NCI-H1048 (cell line): Measurements from ENCODE around the gene TRIM44.
"Not testable (repeated sequence)": the region's sequence is repeated elsewhere in the genome, so short reads cannot be mapped to it uniquely, and the experiment has no call there.

ENCODE experiments used
- DNase-seq: peaks from one replicate; lab custom pipeline; 2025; lab: John Stamatoyannopoulos, UW

TRIM44 gene

DNA sequence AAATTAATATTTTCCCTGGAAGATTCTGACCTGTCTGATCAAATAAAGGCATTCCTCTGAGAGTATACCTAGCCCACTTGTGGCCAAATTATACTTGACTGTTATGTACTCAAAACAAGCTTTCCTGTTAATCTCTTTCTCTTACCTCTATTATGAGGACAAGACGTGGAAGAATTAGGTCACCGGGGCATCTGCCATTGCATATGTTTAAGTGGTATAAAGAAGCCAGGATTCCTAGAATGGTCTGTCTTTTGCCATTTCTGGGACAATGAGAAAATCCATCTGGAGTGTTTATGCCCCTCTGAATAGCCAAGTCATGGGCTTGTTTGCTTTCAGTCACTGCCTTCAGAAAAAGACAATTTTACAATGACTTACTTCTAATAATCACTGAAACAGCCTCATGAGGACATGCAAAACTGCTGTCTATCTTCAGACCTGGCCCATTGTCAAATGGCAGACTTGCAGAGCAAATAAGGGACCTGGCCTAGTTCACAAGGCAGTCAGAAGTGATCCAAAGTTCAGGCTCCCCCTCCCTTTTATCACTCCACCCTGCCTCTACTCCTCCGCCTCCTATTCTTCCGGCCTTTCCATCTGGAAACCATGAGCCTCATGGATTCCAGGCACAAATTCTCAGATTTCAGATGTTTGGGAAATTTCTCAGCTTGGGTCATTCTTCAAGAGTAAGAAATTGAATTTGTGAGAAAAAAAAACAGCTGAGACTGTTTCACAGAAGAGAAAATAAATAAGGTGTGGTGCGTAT lies 153.2 kb downstream of the TRIM44 start:
- DNase-seq = no peak

DNA sequence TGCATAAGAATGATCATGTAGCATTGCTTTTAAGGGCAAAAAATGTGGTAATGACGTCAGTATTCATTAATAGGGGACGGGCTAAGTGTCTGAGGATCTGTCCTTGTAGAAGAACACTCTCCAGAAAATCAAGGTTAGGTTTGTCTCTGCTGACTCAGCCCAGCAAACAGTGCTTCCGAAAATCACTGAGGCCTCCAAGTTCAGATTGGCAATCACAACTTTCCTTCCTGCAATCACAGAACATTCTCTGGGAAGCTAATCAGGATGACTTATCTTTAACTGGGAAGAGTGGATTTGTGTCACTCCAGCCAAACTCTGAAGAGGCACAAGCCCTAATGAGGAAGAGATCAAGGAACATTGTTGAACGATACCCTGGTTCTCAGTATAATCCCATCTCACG lies 158.0 kb downstream of the TRIM44 start:
- DNase-seq = no peak

DNA sequence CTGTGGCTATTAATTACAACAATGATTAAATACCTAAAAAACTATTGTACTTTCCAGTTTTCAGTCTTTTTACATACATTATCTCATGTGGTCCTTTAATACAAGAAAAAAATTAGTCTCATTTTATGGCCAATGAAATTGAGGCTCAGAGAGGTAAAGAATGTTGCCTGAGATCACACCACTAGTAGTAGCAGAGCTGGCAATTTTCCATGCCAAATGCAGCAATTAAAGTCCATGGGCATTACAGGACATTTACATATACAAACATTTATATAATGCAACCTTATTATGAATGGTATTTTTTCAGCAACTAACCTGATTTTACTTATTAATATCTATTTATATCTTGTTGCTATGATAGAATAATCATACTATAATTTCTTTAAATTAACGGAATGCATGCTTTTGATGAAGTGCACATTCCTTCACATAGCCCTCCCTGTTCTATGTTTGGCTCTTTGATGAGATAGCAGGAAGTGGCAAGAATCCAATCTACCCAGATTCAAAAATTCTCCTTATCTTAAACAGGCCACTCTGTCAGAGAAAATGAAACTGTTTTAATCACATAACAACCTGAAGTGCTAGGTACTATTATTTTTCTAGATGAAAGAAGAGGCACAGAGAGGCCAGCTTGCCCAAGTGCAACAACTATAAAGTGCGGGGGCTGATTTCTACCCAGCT lies 160.4 kb downstream of the TRIM44 start:
- DNase-seq = peak; percentile 70

DNA sequence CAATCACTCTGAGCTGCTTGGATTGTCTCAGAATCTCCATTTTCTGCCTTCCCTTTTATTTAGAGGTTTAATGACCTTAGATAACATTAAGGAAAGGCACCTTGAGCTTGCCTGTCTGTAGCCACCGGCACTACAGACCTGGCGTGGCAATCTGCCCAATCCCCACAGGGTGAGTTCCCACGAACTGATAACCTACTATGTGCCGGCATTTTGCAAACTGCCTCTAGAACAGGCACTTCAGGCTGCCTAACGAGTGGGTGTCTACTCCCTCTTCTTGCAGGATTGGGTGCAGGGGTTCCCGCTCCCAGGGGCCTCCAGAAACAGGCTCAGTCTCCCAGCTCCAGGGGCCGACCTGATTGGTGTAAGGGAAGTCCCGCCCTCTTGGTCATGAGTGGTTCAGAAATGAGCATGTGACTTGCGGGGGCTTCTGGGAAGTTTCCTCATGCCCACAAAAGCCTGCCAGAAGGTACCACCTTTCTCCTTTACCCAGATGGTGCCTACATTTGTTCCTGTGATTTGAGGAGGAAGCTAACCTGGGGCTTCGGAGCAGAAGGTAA lies 161.2 kb downstream of the TRIM44 start:
- DNase-seq = no peak

DNA sequence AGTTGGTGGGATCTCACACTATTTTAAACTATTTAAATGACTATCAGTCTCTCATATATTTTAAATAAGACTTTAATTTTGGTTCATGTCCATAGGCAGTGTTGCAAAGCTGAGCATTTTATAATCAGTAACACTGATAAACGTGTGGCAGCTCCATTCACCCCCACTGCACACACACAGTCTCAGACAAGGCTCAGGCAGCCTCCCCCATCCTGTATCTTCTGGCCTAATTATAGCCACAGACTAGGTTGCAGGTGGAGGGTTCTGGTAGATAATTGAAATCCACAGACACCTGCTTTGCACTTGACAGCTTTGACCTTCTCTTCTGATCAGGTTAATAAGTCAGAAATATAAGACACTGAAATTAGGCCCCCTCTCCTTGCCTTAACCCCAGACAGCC lies 162.8 kb downstream of the TRIM44 start:
- no peak for DNase-seq

DNA sequence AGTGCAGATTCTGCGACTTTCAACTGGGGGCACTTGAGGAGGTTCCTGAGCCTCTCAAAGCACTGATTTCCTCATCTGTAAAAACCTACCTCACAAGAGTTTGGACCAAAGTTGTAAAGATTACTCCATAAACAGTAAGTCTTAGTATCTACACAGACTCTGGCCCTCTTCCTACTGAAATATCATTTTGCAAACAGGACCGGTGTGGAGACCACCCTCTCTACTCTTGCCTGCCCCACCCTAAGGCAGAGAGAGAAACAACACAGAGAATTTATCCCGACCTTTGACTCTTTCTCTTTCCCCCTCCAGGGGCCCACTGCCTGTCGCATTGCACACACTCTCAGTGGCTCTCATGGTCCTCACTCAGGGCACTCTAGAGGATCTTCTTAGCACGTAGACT lies 163.4 kb downstream of the TRIM44 start:
- no peak for DNase-seq

DNA sequence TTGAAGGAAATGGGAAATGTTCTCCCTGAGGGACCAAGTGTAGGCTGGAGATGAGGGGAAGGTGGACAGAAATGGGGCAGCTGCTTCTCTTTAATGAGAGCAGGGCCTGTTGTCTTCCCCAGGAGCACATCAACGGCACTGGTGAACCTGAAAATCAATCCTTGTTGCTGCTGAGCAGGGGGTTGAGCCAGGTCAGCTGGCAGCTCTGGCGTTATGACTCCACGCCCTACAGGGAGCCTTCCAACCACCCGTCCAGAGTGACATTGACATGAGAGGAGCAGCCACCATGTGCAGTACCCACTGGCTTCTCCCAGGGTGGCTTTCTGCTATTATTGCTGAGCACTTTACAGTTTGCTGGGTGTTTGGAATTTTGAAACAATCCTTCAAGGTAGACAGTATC lies 164.4 kb downstream of the TRIM44 start:
- DNase-seq = no peak

DNA sequence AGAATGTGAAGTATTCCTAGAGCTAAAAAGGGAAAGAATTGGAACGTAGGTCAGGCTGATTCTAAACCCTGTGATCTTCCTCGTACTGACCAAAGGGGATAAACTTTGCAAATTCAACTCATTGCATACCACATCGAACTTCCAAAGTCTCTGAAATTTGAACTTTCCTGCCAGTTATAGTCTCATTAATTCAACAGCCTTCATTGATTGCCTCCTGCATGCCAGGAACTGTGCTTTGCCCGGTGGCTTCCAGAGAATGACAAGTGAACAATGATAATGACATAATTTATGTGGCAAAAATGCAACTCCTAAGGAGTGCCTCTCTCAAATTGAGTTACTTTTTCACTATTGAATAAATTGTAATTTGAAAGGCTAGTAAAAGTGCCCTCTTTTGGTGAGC lies 173.6 kb downstream of the TRIM44 start:
- DNase-seq = no peak

DNA sequence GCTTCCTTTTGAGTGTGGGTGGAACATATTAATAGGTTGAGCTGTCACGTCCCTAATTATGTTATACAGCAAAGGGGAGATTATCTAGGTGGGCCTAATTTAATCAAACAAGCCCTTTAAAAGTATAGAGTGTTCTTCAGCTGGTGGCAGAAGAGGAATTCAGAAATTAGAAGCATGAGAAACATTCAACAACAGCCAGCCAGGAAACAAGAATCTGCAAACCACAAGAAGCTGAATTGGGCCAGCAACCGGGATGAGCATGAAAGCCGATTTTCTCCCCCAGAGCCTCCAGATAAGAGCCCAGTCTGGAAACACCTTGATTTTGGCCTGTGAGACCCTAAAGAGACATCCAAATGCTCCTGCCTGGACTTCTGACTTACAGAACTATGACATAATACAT lies 175.5 kb downstream of the TRIM44 start:
- DNase-seq = no peak

DNA sequence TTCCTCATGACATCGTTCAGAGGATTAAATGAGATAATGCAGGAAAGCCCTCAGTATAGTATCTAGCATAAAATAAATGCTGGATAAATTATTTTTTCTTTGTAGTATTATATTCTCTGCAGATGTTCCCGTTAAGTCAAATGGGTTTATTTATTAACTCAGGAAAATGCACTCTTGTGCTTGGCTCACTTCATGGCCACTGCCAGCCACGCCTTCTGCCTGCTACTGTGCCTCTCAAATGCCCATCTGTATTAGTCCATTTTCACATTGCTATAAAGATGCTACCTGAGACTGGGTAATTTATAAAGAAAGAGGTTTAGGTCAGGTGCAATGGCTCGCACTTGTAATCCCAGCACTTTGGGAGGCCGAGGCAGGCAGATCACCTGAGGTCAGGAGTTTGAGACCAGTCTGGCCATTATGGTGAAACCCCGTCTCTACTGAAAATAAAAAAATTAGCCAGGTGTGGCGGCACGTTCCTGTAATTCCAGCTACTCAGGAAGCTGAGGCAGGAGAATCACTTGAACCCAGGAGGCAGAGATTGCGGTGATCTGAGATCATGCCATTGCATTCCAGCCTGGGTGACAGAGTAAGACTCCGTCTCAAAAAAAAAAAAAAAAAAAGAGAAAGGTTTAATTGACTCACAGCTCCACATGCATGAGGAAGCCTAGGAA lies 176.3 kb downstream of the TRIM44 start:
- DNase-seq = not testable (repeated sequence)

DNA sequence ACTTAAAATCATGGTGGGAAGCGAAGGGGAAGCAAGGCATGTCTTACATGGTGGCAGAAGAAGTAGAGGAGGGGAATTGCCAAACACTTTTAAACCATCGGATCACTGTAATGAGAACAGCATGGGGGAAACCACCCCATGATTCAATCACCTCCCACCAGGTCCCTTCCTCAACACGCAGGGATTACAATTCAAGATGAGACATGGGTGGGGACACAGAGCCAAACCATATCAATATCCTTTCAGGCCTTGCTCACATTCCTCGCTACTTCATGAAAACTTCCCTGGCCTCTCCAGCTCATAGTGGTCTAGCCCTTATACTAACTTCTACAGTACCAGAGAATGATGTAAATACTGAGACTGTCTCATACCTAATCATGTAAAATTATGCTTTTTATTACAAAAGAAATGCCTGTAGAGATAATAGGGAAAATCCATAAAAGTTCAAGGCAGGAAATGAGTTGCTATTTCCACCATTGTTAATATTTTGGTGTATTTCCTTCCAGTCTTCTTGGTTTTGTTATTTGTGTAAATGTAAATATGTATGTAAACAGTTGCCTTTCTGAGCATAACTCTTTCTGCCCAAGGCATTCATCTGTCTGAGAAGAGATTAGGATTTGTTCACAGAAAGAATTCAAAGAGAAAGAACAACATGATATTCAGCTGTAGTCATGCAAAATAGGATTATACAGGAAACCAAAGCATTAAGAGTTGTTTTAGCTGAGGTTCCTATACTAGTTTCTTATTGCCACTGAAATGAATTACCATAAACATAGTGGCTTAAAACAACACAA lies 177.0 kb downstream of the TRIM44 start:
- no peak for DNase-seq

DNA sequence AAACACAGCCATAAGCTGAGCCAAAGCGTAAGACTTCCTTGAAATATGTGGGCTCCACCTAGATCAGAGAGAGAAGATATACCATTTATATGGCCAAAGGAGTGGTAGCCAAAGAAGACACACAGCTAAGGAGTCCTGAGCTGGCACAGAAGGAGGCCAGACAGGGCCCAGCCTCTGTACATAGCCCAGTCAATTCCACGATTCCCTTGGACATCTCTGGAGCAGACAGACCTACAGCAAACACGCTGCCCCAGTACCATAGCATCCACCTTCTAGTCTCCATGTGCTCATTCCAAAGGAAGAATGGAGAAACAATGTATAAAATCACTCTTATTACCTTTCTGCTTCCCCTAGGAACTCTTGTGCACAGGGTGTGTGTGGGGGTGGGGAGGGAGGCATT lies 179.2 kb downstream of the TRIM44 start:
- DNase-seq = no peak

DNA sequence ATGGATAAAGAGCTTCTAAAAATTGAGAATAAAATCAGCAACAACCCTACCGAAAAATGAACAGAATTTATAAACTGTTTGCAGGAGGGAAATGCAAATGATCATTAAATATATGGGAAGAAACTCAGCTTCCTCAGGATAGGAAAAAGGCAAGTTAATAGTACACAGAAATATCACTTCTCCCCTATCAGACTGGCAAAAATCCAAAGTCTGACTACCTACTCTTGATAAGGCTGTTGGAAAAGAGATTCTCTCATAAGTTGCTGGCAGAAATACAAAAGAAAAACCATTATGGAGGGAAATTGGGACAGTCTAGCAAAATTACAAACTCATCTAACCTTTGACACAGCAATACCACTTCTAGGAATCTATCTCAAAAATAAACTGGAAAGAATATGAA lies 180.4 kb downstream of the TRIM44 start:
- no peak for DNase-seq

DNA sequence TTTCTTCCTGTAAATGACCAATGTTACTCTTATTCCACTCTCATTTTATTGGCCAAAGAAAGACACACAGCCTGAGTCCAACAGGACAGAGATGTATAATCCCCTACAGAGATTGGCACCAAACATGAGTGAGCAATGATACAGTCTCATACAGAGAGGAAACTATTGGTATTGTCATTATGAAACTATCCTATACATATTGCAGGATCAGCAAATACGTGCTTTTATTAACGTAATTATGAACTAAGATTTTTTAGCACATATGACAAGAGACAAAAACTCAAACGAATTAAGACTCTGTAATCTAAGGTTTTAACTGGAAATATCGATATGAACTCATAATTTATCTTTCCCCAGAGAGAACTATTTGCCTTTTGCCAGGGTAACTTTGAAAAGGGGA lies 182.0 kb downstream of the TRIM44 start:
- no peak for DNase-seq

DNA sequence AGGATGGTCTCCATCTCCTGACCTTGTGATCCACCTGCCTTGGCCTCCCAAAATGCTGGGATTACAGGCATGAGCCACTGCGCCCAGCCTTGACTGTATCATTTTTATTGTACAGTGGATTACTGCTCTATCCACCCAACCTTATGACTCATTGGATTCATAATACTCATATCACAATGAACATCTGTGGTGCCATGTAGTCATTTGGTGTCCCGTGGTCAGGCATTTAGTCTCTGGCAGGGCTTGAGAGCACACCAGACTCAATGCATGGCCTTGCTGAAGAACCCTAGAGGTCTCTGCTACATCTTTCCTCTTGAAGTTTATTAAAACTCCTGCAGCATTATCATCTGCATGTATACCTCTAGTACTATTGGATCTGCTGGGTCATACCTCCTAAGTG lies 183.3 kb downstream of the TRIM44 start:
- DNase-seq = no peak

DNA sequence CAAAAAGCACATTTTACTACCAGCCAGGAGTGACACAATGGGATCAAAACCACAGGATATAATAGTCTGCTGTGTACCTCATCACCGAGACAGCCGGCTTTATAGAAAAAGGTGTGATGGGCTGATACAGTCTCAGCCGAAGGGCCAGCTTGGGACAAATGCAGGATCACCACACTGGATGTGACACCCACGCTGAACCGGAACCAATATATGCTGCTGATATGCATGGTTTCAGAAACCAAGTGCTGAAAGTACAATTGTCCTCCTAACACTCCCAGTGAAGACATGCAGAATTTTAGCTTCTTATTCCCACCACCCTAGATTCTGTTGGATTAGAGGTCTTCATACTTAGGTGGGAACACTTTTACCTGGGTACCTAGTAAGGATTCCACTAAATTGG lies 184.3 kb downstream of the TRIM44 start:
- no peak for DNase-seq

DNA sequence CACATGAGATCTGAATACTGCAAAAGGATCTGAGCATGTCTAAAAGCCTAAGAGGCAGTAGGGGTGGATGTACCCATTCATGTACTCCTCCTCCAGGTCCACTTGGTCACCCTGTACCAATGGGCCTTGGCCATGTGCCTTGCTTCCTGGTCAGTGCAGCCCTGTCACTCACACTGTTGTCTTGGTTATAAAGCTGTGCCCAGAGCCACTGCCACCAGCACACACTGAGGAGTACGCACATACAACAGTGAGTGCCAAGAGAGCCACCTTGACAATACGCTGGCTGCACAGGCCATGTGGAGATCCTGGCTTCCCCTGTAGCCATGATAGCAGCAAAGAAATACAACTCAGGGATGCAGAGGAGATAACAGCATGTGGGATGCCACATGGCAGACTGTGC lies 184.9 kb downstream of the TRIM44 start:
- DNase-seq = no peak

DNA sequence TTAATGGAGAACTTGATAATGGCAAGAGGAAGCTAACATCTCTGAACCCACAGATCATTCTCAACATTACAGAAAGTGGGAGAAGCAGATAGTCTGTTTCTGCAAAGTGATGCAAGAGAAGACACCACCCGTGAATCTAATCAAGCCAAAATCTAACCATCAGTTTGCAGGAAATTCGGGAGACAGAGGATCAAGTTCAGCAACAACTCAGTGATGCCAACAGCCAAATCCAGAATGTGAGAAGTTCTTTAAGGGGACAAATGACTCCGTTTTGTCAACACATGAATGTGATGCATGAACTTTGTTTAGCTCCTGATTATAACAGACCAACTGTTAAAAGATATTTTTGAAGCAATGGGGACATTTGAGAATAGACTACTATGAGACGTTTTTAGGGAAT lies 186.0 kb downstream of the TRIM44 start:
- no peak for DNase-seq

DNA sequence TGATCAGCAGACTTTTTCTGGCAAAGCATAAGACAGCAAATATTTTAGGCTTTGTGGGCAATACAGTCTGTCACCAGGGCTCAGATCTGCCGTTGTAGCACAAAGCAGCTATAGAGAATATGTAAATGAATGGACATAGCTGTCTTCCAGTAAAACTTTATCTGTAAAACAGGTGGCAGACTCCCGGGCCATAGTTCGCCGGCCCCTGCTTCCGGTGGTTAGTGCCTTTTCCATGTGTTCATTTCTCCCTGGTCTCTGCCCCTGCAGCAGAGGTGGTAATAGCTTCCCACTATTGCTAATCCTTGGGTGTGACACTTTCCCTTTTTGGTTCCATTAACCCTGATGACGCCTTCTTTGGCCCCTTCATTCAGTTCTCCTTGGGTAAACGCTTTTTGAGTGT lies 187.6 kb downstream of the TRIM44 start:
- no peak for DNase-seq

DNA sequence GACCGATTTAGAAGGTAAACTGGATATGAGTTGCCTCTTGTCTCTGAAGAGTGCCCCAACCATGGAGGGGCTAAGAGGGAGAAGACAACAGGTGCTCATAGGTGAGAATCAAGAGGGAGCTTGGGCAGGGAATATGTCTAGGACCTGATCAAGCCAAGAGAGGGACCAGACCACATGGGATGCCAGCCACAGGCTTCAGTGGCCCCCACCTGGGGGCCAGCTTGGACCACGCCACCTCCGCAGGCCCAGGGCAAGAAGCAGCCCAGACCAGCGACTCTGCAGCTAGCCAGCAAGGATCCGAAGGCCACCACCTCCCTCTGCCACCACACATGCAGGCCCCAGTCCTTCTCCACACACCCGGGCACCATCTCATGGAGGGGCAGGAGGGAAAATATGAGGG lies 188.8 kb downstream of the TRIM44 start:
- DNase-seq = no peak

DNA sequence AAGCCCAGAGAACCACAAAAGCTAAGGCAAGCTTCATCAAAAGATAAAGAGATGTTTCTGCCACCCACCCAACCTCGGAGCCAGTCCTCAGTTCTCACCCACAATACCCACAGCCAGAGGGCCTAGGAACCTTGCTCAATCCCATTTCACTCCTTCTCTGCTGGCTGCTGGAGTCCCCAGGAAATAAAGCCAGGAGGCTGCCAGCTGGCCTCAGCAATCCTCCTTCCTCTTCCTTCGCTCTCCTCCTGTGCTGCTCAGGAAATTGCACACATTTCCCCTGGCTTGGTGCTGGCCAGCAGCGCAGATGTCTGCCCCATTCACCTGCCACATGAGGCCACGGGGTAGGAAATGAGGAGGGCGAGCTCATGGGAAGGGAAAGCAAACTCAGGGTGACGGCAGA lies 189.5 kb downstream of the TRIM44 start:
- DNase-seq = no peak

DNA sequence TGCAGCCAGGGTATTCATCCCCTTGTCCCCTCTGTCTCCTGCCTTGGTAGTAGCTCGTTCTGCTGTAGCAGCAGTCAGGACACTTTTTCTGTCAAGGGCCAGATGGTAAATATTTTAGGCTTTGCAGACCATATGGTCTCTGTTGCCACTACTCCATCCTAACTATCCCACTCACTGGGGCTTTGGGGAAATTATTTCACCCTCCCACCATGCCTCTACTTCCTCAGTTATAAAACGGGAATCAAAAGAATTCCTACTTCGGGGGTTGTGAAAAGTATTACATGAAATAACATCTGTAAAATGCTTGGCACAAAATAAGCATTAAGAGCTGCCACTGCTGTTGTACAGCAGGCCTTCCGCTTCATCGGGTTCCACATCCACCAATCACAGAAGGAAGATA lies 191.4 kb downstream of the TRIM44 start:
- DNase-seq = no peak
